Stimulated activated CD4-positive, alpha-beta T cell treated with anti-CD3 and anti-CD28 coated beads, Interleukin-12 subunit alpha, Interleukin-12 subunit beta, amount 100 ng/mL, for 4 hours (primary cell): Measurements from ENCODE around the gene SIPA1.

Experiments
- DNase-seq: peaks from one replicate; pipeline ENCODE4 v3.0.0-alpha.2; 2020

SIPA1 gene

DNA sequence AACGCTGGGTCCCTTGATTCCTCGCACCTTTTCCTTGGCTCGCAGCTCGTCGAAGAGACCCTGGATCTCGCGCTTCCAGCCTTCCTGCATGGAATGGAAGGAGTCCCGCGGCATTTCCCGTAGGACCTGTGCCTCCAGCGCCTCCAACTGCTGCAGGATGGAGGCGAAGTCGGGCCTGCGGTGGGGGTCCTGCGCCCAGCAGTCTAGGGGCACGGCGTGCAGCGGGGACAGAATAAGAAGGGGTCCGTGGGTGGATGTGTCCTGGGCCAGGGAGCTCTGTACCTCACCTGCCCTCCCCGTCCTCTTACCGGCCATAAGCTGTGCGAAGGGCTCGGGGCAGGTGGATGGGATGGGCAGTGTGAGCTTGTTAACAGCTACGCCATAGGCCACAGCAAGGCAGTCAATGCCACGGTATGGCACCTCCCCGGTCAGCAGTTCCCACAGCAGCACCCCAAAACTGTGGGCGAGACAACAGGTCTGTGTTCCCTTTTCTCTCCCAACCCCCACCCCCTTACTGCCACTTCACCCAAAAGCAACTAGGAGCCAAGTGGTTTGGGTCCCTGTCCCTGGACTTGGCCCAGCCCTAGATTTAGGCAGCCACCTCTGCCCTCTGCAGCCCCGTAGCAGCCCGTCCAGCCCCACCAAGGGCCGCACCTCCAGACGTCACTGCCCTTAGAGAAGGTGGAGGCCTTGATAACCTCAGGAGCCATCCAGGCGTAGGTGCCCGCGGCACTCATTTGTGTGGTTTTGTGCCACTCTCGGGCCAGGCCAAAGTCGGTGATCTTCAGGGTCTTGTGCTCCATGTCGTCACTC lies 30.1 kb upstream of the SIPA1 start:
- DNase-seq = no peak

DNA sequence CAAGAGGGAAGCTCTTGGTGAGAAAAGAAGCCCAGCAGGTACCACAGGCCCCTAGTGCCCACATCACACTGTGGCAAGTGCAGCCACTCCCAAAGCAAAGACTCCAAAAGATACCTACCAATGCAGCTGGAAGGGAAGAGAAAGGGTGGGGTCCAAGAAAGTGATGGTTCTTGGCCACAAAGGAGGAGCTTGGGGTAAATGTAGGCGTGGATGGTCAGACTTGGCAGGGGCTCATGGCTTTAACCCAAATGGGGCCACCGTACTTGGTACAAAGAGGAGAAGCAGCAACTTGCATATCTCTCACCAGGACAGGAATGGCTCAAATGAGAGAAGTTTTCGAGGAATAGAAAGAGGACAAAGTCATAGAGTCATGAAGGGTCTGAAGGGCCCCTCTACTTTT lies 28.7 kb upstream of the SIPA1 start:
- no peak for DNase-seq

DNA sequence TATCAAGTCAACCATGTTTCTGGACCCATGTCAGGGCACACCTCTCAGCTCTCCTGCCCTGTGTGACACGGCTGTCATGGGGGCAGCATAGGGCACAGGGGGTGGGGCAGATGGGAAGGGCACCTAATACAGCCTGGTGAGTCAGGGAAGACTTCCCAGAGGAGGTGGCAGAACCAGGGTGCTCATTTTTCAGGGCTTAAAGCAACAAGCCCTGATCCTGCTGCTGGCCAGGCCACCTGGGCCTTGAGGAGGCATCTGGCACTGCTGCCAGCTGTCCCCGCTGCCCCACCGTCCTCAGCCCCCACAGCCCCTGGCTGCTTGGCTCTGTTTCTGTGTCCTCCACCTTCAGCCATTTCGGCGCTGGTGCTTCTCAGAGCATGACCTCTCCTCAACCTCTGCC lies 28.2 kb upstream of the SIPA1 start:
- no peak for DNase-seq

DNA sequence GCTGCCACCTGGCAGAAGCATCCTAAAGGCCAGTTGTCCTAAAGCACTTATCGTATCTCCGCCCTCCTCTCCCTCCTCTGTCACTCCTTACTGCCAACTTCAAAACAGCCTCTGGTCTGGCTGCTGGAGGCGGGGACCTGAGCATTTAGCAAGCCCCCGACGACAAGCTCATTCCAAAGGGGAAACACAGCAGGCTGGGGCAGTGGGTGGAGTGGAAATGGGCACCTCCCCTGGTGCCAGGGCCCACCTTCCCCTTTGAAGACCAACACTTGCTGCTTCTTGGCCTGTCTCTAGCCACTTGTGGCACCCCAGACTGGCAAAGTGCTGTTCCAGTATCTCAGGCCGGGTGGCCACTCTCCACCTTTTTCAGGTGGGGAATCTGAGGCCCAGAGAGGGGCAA lies 27.5 kb upstream of the SIPA1 start:
- DNase-seq = no peak

DNA sequence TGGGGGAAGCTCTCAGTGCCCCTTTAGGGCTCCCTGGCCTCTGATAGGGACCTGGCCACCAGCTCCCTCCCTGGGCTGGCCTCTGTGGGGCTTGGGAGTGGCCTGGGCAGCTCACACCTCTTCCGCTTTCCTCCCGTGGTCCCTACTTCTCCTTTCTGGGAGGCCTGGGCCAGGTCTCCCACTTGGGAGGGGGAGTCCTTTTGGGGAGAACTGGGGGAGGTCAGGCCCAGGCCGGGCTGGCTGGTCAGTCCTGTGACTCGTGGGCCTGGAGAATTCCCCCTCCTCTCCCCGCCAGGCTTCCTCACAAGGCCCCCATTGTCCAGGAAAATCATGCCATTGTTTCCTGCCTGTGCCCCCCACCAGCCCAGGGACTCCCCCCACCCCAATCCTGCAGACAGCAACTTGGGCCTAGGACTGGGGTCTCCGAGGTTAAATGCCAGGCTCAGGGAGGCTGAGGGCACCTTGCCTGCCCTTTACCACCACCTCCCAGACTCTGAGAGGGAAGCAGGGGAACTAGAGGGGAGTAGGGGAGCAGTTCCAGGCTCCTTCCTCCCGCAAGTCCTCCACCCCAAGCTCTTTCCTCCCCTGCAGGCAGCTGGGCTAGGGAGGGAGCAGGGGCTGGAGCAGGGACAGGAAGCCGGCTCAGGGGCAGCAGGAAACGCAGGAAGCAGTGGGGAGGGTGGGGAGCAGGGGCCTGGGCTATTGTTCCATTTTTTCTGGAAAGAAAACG lies 26.7 kb upstream of the SIPA1 start:
- no peak for DNase-seq

DNA sequence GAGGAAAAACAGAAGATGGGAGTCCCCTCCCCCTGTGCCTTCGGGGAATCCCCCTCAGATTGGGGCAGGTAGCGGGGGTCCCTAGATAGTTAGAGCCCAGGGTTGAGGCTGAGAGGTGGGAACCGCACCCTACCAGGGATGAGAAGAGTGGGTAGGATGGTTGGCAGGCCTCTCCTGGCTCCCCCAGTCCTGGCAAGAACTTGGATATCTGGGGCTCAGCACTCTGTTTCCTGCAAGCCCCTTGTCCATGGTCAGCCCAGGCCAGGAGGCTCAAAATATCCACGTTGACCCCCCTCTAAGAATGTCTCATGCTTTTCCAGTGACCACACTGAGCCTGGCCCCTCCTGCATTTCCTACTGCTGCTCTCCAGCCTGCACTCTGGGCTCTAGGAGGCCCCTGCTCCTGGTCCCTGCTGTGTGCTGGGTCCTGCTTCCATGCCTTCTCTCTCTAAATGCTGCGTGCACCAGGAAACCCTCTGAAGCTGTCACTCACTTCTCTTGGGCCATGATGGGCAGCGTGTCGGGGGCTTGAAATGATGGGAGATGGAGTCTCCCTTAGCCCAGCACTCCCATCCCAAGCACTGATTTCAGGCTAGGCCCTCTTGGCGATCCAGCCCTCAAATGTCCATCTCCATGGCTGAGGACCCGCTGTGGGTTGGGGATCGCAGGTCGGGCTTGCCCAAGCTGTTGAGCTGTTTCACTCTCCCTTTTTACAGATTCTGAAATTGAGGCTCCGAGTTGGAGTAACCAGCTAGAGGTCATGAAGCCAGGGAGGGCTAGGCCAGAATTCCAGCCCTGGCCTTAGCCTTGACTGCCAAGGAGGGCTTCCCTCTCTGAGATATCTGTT lies 25.9 kb upstream of the SIPA1 start:
- no peak for DNase-seq

DNA sequence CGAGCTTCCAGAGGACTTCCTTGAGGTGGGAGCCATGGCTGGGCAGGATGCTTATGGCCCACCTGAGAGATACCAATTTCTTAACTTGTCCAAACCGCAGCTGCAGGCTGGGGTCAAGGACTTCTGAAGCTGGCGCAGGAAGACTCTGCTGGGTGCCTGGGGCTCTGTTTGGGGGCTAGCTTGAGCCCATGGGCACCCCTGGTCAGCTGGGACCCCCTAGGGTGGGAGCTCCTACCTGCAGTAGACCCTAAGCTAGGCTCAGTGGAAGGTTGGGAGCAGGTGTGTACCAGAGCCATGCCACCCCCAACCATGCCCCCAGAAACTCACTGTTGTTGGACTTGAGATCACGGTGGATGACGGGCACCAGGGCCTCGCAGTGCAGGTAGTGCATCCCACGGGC lies 25.2 kb upstream of the SIPA1 start:
- no peak for DNase-seq

DNA sequence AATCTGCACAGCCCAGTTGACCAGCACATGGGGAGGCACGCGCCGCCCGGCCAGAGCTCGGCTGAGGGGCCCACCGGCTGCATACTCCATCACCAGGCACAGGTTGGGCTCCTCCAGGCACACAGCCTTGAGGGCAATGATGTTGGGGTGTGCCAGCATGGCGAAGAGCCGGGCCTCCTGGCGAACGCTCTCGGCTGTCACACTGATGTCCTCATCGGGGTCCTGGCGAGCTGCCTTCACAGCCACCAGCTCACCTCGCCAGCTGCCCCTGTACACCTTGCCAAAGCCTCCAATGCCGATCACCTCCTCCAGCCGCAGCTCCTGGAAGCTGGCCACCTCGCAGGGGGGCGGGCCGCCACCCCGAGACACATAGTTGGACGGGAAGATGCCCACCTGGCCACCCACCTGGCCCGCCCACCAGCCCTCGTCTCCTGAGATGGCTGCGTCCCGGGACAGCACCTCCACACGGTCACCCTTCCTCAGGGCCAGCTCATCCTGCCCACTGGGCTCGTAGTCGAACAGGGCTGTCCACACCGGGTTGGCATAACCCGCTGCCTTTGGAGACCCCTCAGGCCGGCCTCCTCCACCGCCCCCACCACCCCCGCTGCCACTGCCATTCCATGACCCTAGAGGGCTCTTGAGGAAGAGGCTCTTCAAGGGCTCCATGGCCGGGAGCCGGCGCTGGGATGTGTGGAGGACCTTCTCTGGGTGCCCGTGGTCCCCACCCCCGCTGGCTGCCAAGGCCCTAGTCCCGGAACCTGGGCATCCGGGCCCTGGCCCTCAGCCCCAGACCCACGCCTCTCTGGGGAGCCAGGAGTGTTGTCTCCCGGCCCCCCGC lies 24.6 kb upstream of the SIPA1 start:
- peak; percentile 28 for DNase-seq

DNA sequence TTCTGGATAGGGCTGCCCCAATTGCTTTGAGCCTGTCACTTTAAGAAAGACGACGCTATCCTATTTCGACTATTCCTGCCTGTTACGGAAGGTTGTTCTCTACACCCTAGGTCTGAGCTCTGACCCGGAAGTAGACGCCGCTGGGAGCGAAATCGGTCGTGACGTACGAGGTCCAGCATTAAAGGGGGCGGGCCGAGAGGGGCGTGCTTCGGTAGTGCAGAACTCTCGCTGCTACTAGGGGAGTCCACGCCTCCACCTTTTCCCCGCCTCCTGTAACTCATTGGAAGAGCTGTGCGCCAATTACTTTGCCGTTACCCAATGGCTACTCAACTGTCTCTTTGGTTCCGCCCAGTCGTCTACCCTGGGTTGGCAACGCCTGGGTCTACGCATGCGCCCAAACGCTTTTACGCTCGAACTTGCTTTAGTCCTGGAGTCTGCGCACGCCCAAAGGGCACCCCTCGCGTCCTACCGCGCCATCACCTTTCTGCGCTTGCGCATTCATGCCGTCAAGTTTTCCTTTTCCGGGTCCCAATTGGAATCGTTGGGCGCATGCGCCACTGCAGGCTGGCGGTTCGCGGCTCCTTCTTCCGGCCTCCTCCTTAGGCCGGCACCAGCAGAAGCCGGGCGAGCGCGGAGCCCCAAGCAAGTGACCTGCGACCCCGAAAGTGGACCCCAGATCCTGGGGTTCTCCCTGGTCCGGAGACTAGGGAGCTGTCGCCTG lies 22.5 kb upstream of the SIPA1 start, which contains the start of gene PCNX3:
Gene PCNX3, plus strand, starts transcription at position 548 of the 721 bp plus-strand sequence. CDS start 536 bp downstream, outside the sequence.
- DNase-seq = peak; percentile 99

DNA sequence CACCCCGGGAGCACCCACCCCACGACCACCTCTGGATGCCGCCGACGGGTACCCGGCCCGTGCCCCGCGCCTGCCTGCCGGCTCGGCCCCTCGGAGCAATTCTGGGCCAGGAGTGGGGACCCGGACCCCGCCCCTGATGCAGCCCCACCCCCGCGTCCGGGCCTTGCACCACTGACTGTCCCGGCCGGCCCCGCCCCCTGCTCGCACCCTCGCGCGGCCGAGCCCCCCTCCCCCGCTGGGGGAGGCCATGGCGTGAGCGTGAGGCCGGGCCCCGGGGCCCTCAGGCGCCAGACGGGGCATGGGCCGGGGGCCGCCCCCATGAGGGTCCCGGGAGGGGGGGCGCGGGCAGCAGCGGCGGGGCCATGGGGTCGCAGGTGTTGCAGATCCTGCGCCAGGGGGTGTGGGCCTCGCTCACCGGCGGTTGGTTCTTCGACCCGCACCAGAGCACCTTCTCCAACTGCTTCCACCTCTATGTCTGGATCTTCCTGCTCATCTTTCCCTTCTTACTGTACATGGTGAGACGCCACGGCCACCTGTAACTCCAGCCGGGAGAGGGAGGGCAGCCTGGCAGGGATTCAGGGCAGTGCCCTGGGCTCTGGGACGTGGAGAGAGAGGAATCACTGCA lies 21.8 kb upstream of the SIPA1 start:
- peak; percentile 56 for DNase-seq

DNA sequence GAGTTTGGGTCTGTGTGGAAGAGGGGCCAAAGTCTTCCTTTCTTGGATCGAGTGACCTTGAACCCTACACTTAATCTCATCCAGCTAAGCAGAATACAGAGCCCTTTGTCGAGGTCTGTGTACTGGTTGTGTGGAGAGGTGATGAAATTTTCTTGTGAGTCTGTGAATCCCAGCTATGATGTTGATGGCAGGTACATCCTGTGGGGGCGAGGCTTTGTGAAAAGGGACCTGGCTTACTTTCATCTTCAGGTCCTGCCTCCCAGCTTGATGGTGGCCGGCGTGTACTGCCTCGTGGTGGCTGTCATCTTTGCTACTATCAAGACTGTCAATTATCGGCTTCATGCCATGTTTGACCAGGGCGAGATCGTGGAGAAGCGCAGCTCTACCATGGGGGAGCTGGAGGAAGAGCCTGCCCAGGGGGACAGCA lies 21.3 kb upstream of the SIPA1 start:
- DNase-seq = no peak

DNA sequence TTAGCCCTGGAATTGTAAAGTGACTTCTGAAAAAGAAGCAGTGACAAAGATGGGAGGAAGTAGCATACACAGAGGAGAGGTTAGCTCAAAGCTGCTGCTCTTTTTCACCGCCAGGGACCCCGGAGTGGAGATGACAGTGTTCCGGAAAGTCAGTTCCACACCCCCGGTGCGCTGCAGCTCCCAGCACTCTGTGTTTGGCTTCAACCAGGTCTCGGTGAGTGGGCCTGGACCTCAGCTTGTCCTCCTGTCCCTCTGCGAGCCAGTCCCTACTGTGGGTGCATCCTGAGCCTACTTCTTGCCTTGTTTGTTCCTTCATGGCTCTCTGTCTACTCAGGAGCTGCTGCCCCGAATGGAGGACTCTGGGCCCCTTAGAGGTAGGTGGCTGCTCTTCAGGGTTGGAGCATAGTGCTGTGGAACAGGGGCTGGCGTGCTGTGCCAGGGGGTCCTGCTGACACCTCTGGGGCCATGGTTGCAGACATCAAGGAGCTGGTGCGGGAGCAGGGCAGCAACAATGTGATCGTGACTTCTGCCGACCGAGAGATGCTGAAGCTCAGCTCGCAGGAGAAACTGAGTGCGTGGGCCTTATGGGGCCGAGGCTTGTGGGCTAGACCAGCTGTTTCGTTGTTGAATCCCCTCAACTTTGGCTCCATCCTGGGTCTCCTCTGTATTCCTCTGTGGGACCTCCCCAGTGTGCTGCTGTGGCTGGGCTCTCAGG lies 20.6 kb upstream of the SIPA1 start:
- no peak for DNase-seq

DNA sequence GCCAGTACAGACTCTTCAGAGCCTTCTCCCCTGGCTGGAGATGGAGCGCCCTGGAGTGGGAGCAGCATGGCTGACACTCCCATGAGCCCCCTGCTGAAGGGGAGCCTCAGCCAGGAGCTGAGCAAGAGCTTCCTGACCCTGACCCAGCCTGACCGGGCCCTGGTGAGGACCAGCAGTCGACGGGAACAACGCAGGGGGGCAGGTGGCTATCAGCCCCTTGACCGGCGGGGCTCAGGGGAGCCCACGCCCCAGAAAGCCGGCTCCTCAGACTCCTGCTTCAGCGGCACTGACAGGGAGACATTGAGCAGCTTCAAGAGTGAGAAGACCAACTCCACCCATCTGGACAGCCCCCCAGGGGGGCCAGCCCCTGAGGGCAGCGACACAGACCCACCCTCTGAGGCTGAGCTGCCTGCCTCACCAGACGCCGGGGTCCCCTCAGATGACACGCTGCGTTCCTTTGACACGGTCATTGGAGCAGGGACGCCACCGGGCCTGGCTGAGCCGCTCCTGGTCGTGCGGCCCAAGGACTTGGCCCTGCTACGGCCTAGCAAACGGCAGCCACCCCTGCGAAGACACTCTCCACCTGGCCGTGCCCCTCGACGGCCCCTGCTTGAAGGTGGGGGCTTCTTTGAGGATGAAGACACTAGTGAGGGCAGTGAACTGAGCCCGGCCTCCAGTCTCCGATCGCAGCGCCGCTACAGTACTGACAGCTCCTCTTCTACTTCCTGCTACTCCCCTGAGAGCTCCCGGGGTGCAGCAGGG lies 19.7 kb upstream of the SIPA1 start:
- DNase-seq = no peak

DNA sequence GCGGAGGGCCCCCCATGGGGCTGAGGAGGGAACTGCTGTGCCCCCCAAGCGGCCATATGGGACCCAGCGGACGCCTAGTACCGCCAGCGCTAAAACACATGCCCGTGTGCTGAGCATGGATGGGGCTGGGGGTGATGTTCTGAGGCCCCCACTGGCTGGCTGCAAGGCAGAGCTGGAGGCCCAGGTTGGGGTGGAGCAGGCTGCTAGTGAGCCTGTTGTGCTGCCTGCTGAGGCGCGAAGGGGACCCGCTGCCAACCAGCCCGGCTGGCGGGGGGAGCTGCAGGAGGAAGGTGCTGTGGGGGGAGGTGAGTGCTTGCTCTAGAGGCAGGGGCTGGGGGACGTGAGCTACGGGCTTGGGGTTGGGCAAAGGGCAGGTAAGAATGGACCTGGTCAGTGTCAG lies 19.1 kb upstream of the SIPA1 start:
- no peak for DNase-seq

DNA sequence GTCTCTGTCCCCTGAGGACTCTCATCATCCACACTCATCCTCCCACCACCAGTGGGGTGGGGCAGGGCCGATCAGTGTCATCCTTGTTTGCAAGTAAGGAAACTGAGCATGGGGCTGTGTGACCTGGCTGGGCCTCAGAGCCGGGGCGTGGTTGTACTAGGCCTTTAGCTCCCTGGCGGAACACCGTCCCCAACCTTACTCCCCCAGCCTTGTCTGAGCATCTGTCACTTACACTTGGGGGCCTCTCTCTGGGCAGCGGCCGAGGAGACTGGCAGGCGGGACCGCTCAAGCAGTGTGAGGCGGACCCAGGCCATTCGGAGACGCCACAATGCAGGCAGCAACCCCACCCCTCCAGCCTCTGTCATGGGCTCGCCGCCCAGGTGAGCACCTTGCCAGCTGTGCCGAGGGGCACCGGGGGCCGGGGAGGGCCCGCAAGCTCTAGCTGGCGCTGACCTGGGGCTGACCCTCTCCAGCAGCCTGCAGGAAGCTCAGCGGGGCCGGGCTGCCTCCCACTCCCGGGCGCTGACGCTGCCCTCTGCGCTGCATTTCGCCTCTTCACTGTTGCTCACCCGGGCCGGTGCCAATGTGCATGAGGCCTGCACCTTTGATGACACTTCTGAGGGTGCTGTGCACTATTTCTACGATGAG lies 18.5 kb upstream of the SIPA1 start:
- no peak for DNase-seq

DNA sequence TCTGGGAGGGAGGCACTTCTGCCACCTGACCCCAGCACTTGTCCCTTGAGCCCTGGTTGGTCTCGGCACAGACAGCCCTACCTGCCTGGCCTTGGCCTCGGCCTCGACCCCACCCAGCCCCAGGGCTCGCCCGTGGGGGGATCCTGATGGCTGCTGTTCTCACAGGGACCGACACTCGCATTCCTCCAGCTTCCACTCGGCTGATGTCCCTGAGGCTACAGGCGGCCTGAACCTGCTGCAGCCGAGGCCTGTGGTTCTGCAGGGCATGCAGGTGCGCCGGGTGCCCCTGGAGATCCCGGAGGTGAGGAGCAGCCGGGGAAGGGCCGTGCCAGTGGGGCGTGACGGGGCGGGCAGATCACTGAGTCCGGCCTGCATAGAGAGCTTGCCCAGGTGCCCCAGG lies 17.2 kb upstream of the SIPA1 start:
- no peak for DNase-seq

DNA sequence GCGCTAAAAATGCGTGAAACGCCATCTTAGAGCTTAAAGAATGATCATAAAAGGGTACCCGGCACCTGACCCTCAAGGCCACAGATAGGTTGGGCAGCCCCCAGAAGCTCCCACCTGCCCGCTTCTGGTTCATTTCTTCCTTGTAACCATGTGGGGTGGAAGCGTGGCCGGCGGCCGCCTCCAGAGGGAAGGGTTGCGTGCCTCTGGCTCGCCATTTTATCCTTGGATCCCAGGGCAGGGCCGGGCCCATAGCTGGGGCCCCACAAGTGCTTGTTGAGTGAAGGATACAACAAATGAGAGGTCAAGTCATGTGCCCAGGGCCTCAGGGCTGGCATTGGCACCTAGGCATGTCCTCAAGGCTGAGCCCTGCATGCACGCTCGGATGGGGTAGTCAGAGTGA lies 16.4 kb upstream of the SIPA1 start:
- DNase-seq = no peak

DNA sequence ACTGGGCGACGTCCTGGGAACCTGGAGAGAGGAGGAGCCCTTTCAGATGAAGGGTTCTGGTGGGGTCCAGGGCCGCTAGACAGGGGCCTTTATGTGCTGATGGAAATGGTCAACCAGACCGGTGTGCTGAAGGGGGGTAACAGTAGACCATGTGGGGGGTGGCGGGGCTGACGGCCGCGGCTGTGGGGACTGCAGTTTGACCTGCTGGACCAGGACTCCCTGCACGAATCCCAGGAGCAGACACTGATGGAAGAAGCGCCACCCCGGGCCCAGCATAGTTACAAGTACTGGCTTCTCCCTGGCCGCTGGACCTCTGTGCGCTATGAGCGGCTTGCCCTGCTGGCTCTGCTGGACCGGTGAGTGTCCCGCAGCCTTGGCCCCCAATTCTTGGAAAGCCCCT lies 15.9 kb upstream of the SIPA1 start:
- DNase-seq = no peak

DNA sequence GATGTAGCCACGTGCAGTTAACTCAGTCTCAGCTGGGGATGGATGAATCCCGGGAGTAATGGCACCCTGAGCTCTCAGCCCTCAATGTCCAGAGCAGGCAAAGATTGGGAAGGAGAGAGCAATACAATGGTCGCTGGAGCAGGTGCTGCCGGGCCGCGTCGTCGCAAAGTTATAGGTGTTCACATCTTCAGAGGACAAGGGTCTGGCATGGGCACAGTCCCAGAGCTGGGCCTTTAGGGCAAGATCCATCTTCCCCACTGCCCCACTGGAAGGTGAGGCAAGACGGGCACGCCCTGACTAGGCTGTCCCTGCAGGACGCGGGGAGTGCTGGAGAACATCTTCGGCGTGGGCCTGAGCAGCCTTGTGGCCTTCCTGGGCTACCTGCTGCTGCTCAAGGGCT lies 14.7 kb upstream of the SIPA1 start:
- no peak for DNase-seq
